RWPE1 (cell line): ENCODE data around the gene MSH2.
"Not testable (repeated sequence)": the region's sequence is repeated elsewhere in the genome, so short reads cannot be mapped to it uniquely, and the experiment has no call there.

Experiments
- CTCF ChIA-PET: fragments of 350-600 bp; sonication (Branson Sonifier 250); formaldehyde crosslinking; extraction: SDS; loops from one replicate; lab custom pipeline; 2021; lab: Yijun Ruan, JAX
- POLR2A ChIA-PET: fragments of 400-600 bp; formaldehyde crosslinking; extraction: SDS; loops from one replicate; lab custom pipeline; 2020; ENCODE audit warnings: antibody characterized with exemption; ENCODE audit not compliant: low non-redundant PET; lab: Yijun Ruan, JAX
- DNase-seq: peaks from one replicate; pipeline ENCODE4 v3.0.0; 2012; ENCODE audit warnings: low spot score
- H3K27ac ChIP-seq: fragments of 450-650 bp; 2 replicates; pipeline ENCODE4 v1.5.1; 2017
- TF ChIP-seq, protein P1 (sequence below): fragments of 450-650 bp; conservative IDR thresholded peaks from 2 replicates; pipeline ENCODE4 v1.5.1; 2017; ENCODE audit warnings: low read depth, mild to moderate bottlenecking

MSH2 gene

DNA sequence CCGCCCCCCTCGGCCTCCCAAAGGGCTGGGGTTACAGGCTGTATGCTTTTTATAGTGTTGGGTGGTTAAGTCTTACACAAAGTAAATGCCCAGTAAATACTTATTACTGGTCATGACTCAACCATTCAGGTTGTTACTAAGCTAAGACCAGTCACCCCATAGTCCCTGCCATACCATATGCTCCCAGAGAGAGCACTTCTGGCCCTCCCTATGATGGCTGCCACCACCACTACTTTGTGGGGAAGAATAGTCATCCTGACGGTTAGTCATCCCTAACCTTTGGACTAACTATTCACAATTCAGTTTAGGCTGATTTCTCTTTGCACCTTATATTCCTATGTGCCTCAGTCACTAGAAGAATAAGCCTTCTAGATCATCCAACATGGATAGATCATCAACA, 42.0 kb upstream of the MSH2 start:
- DNase-seq: peak; percentile 54
- TF ChIP-seq, protein P1, sequence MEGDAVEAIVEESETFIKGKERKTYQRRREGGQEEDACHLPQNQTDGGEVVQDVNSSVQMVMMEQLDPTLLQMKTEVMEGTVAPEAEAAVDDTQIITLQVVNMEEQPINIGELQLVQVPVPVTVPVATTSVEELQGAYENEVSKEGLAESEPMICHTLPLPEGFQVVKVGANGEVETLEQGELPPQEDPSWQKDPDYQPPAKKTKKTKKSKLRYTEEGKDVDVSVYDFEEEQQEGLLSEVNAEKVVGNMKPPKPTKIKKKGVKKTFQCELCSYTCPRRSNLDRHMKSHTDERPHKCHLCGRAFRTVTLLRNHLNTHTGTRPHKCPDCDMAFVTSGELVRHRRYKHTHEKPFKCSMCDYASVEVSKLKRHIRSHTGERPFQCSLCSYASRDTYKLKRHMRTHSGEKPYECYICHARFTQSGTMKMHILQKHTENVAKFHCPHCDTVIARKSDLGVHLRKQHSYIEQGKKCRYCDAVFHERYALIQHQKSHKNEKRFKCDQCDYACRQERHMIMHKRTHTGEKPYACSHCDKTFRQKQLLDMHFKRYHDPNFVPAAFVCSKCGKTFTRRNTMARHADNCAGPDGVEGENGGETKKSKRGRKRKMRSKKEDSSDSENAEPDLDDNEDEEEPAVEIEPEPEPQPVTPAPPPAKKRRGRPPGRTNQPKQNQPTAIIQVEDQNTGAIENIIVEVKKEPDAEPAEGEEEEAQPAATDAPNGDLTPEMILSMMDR: no peak
- POLR2A ChIA-PET: interaction anchor here (0.5 kb wide), 1 partner anchor 12 kb away, joined by 4 read pairs; no protein-coding TSS in a partner anchor
- CTCF ChIA-PET: no interaction called here
- no peak overlapping the region for H3K27ac ChIP-seq

DNA sequence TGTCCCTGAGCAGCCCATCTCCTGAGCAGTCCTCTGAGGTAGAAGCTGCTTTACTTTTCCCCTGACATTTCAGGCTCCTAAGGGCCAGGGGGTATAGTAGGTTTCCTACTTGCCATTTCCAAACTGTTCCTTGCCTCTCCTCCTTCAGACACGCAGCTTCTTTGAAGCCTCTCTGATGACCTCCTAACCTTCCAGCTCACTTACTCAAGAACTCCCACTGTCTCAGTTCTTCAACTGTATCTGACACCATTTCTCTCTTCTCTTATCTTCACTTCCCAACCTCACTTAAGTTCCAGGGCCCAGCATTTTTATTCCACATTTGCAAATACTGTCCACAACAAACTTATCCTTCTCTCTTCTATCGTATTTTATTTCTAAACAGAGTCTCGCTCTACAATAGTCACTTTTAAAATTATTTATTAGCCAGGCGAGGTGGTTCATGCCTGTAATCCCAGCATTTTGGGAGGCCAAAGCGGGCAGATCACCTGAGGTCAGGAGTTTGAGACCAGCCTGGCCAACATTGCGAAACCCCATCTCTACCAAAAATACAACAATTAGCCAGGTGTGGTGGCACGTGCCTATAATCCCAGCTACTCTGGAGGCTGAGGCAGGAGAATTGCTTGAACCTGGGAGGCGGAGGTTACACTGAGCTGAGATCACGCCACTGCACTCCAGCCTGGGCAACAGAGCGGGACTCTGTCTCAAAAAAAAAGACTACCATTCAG, 41.3 kb upstream of the MSH2 start:
- CTCF ChIA-PET, H3K27ac ChIP-seq, DNase-seq: not testable (repeated sequence)
- POLR2A ChIA-PET: interaction anchor here (0.5 kb wide), 1 partner anchor 12 kb away, joined by 4 read pairs; no protein-coding TSS in a partner anchor

- no peak for DNase-seq
- no peak overlapping the region for H3K27ac ChIP-seq
- POLR2A ChIA-PET: interaction anchor here (0.6 kb wide), 1 partner anchor 13 kb away, joined by 4 read pairs; no protein-coding TSS in a partner anchor
- TF ChIP-seq, protein P1: no peak
- CTCF ChIA-PET: interaction anchor here (0.6 to 4.2 kb wide), 6 partner anchors 15 to 374 kb away, joined by 3 to 28 read pairs (median 4); no protein-coding TSS in a partner anchor
Observed at GRCh38 chr2:47373747-47374146, 29.2 kb upstream of the MSH2 start.

DNA sequence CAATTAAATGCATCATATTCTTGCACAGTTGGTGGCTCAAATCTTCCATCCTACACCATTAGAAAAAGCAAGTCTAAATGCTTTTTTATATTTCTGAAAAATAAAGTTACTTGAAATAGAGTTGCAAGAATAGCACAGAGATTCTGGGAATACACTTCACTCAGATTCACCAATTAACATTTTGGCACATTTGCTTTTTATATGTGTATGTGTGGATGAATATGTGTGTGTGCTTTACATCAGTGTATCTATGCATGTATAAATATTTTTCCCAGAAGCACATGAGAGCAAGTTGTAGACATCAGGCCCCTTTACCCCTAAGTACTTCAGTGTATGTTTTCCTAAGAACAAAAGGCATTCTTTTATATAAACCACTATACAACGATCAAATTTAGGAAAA, 27.6 kb upstream of the MSH2 start:
- TF ChIP-seq, protein P1: no peak
- POLR2A ChIA-PET: no interaction called here
- no peak overlapping the region for H3K27ac ChIP-seq
- DNase-seq: no peak
- CTCF ChIA-PET: interaction anchor here (1.4 to 4.2 kb wide), 2 partner anchors 13 to 40 kb away, joined by 4 to 28 read pairs; no protein-coding TSS in a partner anchor

DNA sequence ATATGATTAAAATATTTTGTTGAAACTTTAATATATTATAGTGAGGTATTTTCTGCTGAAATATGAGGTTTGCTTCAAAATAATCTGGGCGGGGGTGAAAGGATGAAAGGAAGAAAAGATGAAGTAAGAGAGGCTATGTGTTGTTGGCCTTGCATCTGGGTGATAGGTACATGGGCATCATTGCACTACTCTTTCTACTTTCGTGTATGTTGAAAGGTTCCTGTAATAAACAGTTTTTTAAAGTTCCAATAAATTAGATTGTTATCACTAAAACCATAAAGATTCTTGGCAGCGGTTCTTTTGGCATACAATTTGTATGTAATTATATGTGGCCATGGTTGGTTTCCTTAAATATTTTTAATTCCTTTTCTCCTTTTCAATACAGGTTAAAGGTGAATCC, 23.6 kb upstream of the MSH2 start:
- POLR2A ChIA-PET: no interaction called here
- no peak for DNase-seq
- TF ChIP-seq, protein P1: no peak
- no peak overlapping the region for H3K27ac ChIP-seq
- CTCF ChIA-PET: interaction anchor here (0.7 kb wide), 2 partner anchors 20 to 57 kb away, joined by 3 to 5 read pairs; no protein-coding TSS in a partner anchor

- no peak for DNase-seq
- CTCF ChIA-PET: no interaction called here
Observed at GRCh38 chr2:47381408-47381807, 21.5 kb upstream of the MSH2 start.

More at GRCh38 chr2:47381408-47381807, 21.5 kb upstream of the MSH2 start:
- POLR2A ChIA-PET: no interaction called here
- no peak overlapping the region for H3K27ac ChIP-seq
- TF ChIP-seq, protein P1: no peak
